ENCODE data around the gene TAPBP.
"Not testable (repeated sequence)": the region's sequence is repeated elsewhere in the genome, so short reads cannot be mapped to it uniquely, and the experiment has no call there.

The TAPBP gene

GRCh38 chr6:33297956-33298772, 15.7 kb downstream of the TAPBP start:
- DNase-seq (ENCODE audit: low read depth in 4 of 4, low spot score in 1 of 4) = no peak

- no peak for DNase-seq (ENCODE audit: low read depth in 4 of 4, low spot score in 1 of 4)
These were observed 16.4 kb downstream of the TAPBP start for GRCh38 chr6:33297406-33297955.

GRCh38 chr6:33296797-33297405, 17.0 kb downstream of the TAPBP start:
- DNase-seq (ENCODE audit: low read depth in 4 of 4, low spot score in 1 of 4) = no peak

- DNase-seq (ENCODE audit: low read depth in 4 of 4, low spot score in 1 of 4) = no peak
These were observed 18.1 kb downstream of the TAPBP start for GRCh38 chr6:33295621-33296369.

GRCh38 chr6:33294086-33294823, 19.6 kb downstream of the TAPBP start:
- no peak for DNase-seq (ENCODE audit: low read depth in 4 of 4, low spot score in 1 of 4)

GRCh38 chr6:33292996-33293682, 20.7 kb downstream of the TAPBP start:
- no peak for DNase-seq (ENCODE audit: low read depth in 4 of 4, low spot score in 1 of 4)

- DNase-seq (ENCODE audit: low read depth in 4 of 4, low spot score in 1 of 4) = no peak
These were observed 23.4 kb downstream of the TAPBP start for GRCh38 chr6:33290459-33290858.

- DNase-seq (ENCODE audit: low read depth in 4 of 4, low spot score in 1 of 4) = no peak
These were observed 24.0 kb downstream of the TAPBP start for GRCh38 chr6:33289784-33290315.

GRCh38 chr6:33288921-33289783, 24.7 kb downstream of the TAPBP start, which contains the start of the genes PFDN6 and WDR46:
Gene PFDN6 (plus strand): TSS chr6:33289601. CDS start chr6:33289857, 256 bp downstream.
Gene WDR46 (minus strand): TSS chr6:33289239. CDS start chr6:33289170, 69 bp downstream.
- peak in 2 of 4 experiments; percentile 61 to 65 for DNase-seq (ENCODE audit: low read depth in 4 of 4, low spot score in 1 of 4)

GRCh38 chr6:33288141-33288920, 25.5 kb downstream of the TAPBP start:
- DNase-seq (ENCODE audit: low read depth in 4 of 4, low spot score in 1 of 4) = no peak

- no peak for DNase-seq (ENCODE audit: low read depth in 4 of 4, low spot score in 1 of 4)
These were observed 26.6 kb downstream of the TAPBP start for GRCh38 chr6:33286946-33287914.

GRCh38 chr6:33285214-33285613, 28.7 kb downstream of the TAPBP start:
- not testable (repeated sequence) for DNase-seq (ENCODE audit: low read depth in 4 of 4, low spot score in 1 of 4)

GRCh38 chr6:33280539-33280938, 33.3 kb downstream of the TAPBP start:
- no peak for DNase-seq (ENCODE audit: low read depth in 4 of 4, low spot score in 1 of 4)

- no peak for DNase-seq (ENCODE audit: low read depth in 4 of 4, low spot score in 1 of 4)
These were observed 33.8 kb downstream of the TAPBP start for GRCh38 chr6:33279971-33280511.

GRCh38 chr6:33279257-33279695, 34.6 kb downstream of the TAPBP start:
- no peak for DNase-seq (ENCODE audit: low read depth in 4 of 4, low spot score in 1 of 4)

- DNase-seq (ENCODE audit: low read depth in 4 of 4, low spot score in 1 of 4) = no peak
These were observed 35.1 kb downstream of the TAPBP start for GRCh38 chr6:33278810-33279209.

- no peak for DNase-seq (ENCODE audit: low read depth in 4 of 4, low spot score in 1 of 4)
These were observed 35.5 kb downstream of the TAPBP start for GRCh38 chr6:33278392-33278741.

Data from stimulated activated CD4-positive, alpha-beta T cell treated with anti-CD3 and anti-CD28 coated beads, Interleukin-1b, Interleukin-23, amount 100 ng/mL, for 24 hours (primary cell).